Stimulated activated CD4-positive, alpha-beta T cell treated with anti-CD3 and anti-CD28 coated beads, Interleukin-2, amount 100 ng/mL, for 48 hours (primary cell): ENCODE results near the gene EBI3.
"Not testable (repeated sequence)": the region's sequence is repeated elsewhere in the genome, so short reads cannot be mapped to it uniquely, and the experiment has no call there.

Experiments
- DNase-seq, 2 donors: peaks; one replicate each; pipeline ENCODE4 v3.0.0-alpha.2; 2020

The EBI3 gene

DNA sequence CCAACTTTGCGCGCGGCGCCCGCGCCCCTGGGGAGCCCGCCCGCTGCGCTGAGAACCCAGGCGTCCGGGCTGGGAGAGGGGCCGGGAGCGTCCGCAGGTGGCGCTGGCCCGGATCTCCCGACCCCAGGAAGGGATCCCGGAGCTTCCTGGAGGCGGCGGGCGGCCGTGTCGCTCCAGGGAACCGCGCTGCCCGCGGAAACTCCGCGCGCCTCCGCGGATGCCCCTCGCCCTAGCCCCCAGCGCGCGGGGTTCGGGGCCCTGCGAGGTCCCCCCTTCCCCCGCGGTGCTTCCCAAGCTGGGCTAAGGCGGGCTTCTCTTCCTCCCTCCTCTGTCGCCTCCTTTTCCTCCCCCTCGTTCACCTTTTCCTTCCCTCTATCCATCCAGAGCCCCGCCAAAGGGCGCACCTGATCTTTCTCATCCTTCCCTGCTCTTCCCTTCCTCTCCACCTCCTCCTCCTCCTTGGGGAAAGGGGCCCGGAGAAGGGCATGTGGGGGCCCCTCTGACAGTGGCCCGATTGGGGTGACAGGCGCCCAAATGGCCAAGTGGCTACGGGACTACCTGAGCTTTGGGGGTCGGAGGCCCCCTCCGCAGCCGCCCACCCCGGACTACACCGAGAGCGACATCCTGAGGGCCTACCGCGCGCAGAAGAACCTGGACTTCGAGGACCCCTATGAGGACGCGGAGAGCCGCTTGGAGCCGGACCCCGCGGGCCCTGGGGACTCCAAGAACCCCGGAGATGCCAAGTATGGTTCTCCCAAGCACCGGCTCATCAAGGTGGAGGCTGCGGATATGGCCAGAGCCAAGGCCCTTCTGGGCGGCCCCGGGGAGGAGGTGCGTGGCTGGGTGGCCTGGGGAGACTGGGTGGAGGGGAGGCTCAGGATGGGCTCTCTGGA lies 50.5 kb downstream of the EBI3 start:
- DNase-seq, result no peak

DNA sequence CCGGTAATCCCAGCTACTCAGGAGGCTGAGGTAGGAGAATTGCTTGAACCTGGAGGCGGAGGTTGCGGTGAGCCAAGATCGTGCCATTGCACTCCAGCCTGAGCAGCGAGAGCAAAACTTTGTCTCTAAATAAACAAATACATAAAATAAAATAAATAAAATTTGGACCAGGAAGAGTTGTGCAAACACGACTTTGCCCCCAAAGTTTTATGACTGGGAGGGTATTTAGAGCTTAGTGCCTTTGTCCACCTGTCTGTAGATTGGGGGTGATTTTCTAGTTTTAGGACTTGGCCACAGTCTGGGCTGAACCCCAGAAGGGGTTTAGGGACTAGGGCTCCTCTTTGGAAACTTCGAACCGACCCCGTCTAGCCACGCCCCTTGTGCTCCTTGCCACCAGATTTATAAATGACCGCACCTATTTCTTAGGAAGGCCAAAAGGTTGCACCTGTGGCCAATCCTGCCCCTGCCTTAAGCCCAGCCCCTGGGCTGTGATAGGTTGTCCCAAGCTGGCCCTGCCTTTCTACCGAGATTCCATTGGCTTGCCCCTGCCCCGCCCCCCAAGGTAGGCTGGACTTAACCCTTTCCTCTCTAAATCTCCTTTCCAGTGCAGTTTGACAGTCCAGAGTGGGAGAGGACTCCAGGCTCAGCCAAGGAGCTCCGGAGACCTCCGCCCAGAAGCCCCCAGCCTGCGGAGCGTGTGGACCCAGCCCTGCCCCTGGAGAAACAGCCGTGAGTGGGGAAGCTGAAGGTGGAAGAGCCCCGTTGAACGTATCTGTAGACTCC lies 55.0 kb downstream of the EBI3 start:
- no peak for DNase-seq

GRCh38 chr19:4284974-4285373 lies 55.7 kb downstream of the EBI3 start:
- no peak for DNase-seq

DNA sequence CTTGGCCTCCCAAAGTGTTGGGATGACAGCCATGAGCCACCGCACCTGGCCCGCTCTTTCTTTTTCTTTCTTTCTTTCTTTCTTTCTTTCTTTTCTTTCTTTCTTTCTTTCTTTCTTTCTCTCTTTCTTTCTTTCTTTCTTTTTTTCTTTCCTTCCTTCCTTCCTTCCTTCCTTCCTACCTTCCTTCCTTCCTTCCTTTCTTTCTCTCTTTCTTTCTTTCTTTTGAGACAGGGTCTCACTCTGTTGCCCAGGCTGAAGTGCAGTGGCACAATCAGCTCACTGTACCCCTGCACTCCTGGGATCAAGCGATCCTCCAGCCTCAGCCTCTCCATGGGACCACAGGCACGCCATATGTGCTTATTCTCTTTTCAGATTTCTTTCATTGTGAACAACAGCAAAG lies 56.8 kb downstream of the EBI3 start:
- DNase-seq, result not testable (repeated sequence)
